GM12878 (cell line): ENCODE results near the gene TPI1. TPM values are rescaled to one million over a fixed set of nuclear protein-coding genes. Genes with fewer than 3 reads are reported as not detected.

ENCODE experiments used
- CREM ChIP-seq: IDR thresholded peaks from 2 replicates; pipeline ENCODE4 v1.6.1; 2014; ENCODE audit warnings: antibody characterized with exemption, low read depth
- EP300 ChIP-seq, 2 experiments: fragments of 150-350 bp in 1 of 2; IDR thresholded peaks; 2 replicates each; pipeline ENCODE4 v1.6.1; 2011 to 2012; ENCODE audit warnings: low read depth in 2 of 2, low read length in 2 of 2, borderline replicate concordance in 1 of 2, improper control_type of control experiment in 1 of 2, inconsistent platforms in 1 of 2; ENCODE audit not compliant: control insufficient read depth in 1 of 2
- FOS ChIP-seq: IDR thresholded peaks from 3 replicates; pipeline ENCODE4 v1.6.1; 2011; ENCODE audit warnings: borderline replicate concordance; ENCODE audit not compliant: insufficient read length; ENCODE audit errors: extremely low read depth
- HDGF ChIP-seq: fragments of 450-650 bp; IDR thresholded peaks from 2 replicates; pipeline ENCODE4 v1.6.1; 2016; ENCODE audit warnings: antibody characterized with exemption
- HSF1 ChIP-seq: fragments of 150-350 bp; IDR thresholded peaks from 2 replicates; pipeline ENCODE4 v1.6.1; 2014; ENCODE audit warnings: mild to moderate bottlenecking, low read depth, low read length
- IRF3 ChIP-seq: fragments of 450-650 bp; IDR thresholded peaks from 2 replicates; pipeline ENCODE4 v1.6.1; 2014; ENCODE audit warnings: mild to moderate bottlenecking
- NFXL1 ChIP-seq: fragments of 450-650 bp; IDR thresholded peaks from 2 replicates; pipeline ENCODE4 v1.6.1; 2017; ENCODE audit warnings: antibody characterized with exemption, mild to moderate bottlenecking, borderline replicate concordance
- NFYB ChIP-seq: IDR thresholded peaks from 2 replicates; pipeline ENCODE4 v1.6.1; 2011; ENCODE audit warnings: low read depth, mild to moderate bottlenecking, low read length, improper control_type of control experiment, moderate library complexity; ENCODE audit not compliant: insufficient read depth
- NR2C1 ChIP-seq: fragments of 450-650 bp; IDR thresholded peaks from 2 replicates; pipeline ENCODE4 v1.6.1; 2017; ENCODE audit warnings: antibody characterized with exemption, mild to moderate bottlenecking, moderate library complexity
- POLR2A ChIP-seq: IDR thresholded peaks from 2 replicates; pipeline ENCODE4 v1.6.1; 2011; ENCODE audit warnings: low read depth, mild to moderate bottlenecking, low read length
- POU2F2 ChIP-seq: IDR thresholded peaks from 3 replicates; pipeline ENCODE4 v1.6.1; 2011; ENCODE audit warnings: low read depth, mild to moderate bottlenecking, low read length, borderline replicate concordance
- RAD21 ChIP-seq: IDR thresholded peaks from 2 replicates; pipeline ENCODE4 v1.6.1; 2011; ENCODE audit warnings: mild to moderate bottlenecking, low read depth, low read length, moderate library complexity; ENCODE audit not compliant: insufficient read depth
- RB1 ChIP-seq: fragments of 450-650 bp; formaldehyde crosslinking; IDR thresholded peaks from 2 replicates; pipeline ENCODE4 v1.6.1; 2017; ENCODE audit warnings: mild to moderate bottlenecking, borderline replicate concordance
- SIN3A ChIP-seq: IDR thresholded peaks from 2 replicates; pipeline ENCODE4 v1.6.1; 2012; ENCODE audit warnings: low read depth, low read length, improper control_type of control experiment
- SMAD1 ChIP-seq: fragments of 450-650 bp; IDR thresholded peaks from 2 replicates; pipeline ENCODE4 v1.6.1; 2018; ENCODE audit warnings: mild to moderate bottlenecking, low read depth; ENCODE audit not compliant: partially characterized antibody
- STAT3 ChIP-seq: IDR thresholded peaks from 2 replicates; pipeline ENCODE4 v1.6.1; 2011; ENCODE audit warnings: low read depth, low read length, improper control_type of control experiment
- SUZ12 ChIP-seq: fragments of 200-600 bp; sonication (generic); IDR thresholded peaks from one replicate; pipeline ENCODE4 v1.6.1; 2018; ENCODE audit warnings: antibody characterized with exemption, mild to moderate bottlenecking; ENCODE audit not compliant: unreplicated experiment
- TARDBP ChIP-seq: IDR thresholded peaks from 2 replicates; pipeline ENCODE4 v1.6.1; 2016; ENCODE audit warnings: borderline replicate concordance
- ZBTB33 ChIP-seq: fragments of 450-650 bp; IDR thresholded peaks from 2 replicates; pipeline ENCODE4 v1.6.1; 2017; ENCODE audit warnings: mild to moderate bottlenecking
- ZBTB40 ChIP-seq: fragments of 450-650 bp; IDR thresholded peaks from 2 replicates; pipeline ENCODE4 v1.6.1; 2016; ENCODE audit warnings: mild to moderate bottlenecking, moderate library complexity, borderline replicate concordance
- ZNF217 ChIP-seq: fragments of 450-650 bp; IDR thresholded peaks from 2 replicates; pipeline ENCODE4 v1.6.1; 2017; ENCODE audit warnings: antibody characterized with exemption, mild to moderate bottlenecking
- polyA plus RNA-seq, 11 experiments: library from polyadenylated mRNA; depleted of rRNA in 4 of 11; unstranded in 6 of 11; stranded (reverse) in 5 of 11; fragments of >200 nt; fragmentation: Nextera tagmentation in 4 of 11; fragmentation: Illumina TruSeq in 1 of 11; extraction: Ambion mirVana in 4 of 11; extraction: Trizol in 1 of 11; gene quantifications; 1 replicate in 1 of 11; 2 replicates in 10 of 11; pipeline versions ENCODE4 v1.2.1 to v1.2.3, GENCODE V29; 2011 to 2016; ENCODE audit warnings: inconsistent platforms in 2 of 11, missing spikeins in 2 of 11, low read depth in 1 of 11
- total RNA-seq, 4 experiments: library from RNA; depleted of rRNA in 3 of 4; stranded (reverse); fragments of >200 nt in 3 of 4; fragmentation: Illumina TruSeq in 1 of 4; extraction: Trizol in 1 of 4; gene quantifications; 2 replicates each; pipeline versions ENCODE4 v1.2.1 to v1.2.3, GENCODE V29; 2013 to 2021

TPI1 gene
- total and polyA plus RNA-seq, 10 of the 15 experiments (the other 5 are each of a cell fraction or from before 2014, with no cell fraction given) = 916 to 7,349 (median 1,677) TPM

GRCh38 chr12:6890789-6891645 lies 23.7 kb downstream of the TPI1 start (continued):
- TF ChIP-seq ZBTB40 = peak; percentile 48; the same call in 1 of the 2 replicates
- peak; percentile 47; the same call in 1 of the 3 replicates for TF ChIP-seq POU2F2
- no peak for TF ChIP-seq SMAD1
- TF ChIP-seq RAD21 = 0 out of 2 replicates have a peak, but pooled peaks have one; percentile 26
- TF ChIP-seq HDGF = no peak
- TF ChIP-seq EP300 (IDR thresholded peaks at IDR 0.05; ENCODE audit: borderline replicate concordance in 1 of 2, control insufficient read depth in 1 of 2, low read depth in 2 of 2, low read length in 2 of 2) = 0 out of 4 replicates have a peak, but pooled peaks of 1 of the 2 experiments have one; percentile 8
- 0 out of 2 replicates have a peak, but pooled peaks have one; percentile 26 for TF ChIP-seq TARDBP
- TF ChIP-seq IRF3 = peak; percentile 30; the same call in 1 of the 2 replicates
- TF ChIP-seq NFXL1 = no peak
- TF ChIP-seq ZNF217 = 0 out of 2 replicates have a peak, but pooled peaks have one; percentile 73
- TF ChIP-seq SIN3A = 0 out of 2 replicates have a peak, but pooled peaks have one; percentile 43
- no peak for TF ChIP-seq ZBTB33
- TF ChIP-seq NFYB = 0 out of 2 replicates have a peak, but pooled peaks have one; percentile 5
- TF ChIP-seq FOS = no peak
- TF ChIP-seq POLR2A = peak; percentile 72
- TF ChIP-seq NR2C1 = peak; percentile 43; the same call in 1 of the 2 replicates
- TF ChIP-seq CREM = peak; percentile 64
- TF ChIP-seq RB1 = peak; percentile 80; the same call in 1 of the 2 replicates
- no peak for TF ChIP-seq SUZ12
- no peak for TF ChIP-seq STAT3
- peak; percentile 25; the same call in 1 of the 2 replicates for TF ChIP-seq HSF1
